ENCODE results near the gene CHST8.
"Not testable (repeated sequence)": the region's sequence is repeated elsewhere in the genome, so short reads cannot be mapped to it uniquely, and the experiment has no call there.

Gene CHST8

GRCh38 chr19:33689868-33690267 is 68.1 kb downstream of the CHST8 start:
- DNase-seq (ENCODE audit: extremely low spot score) = no peak
- POLR2A ChIA-PET = no interaction called here
- TF ChIP-seq FOXM1 (IDR thresholded peaks at IDR 0.05; ENCODE audit: borderline replicate concordance) (no peak), FOXA1 (IDR thresholded peaks at IDR 0.05) (no peak), ZNF384 (IDR thresholded peaks at IDR 0.05) (no peak), ELF4 (IDR thresholded peaks at IDR 0.05) (no peak), HDGF (IDR thresholded peaks at IDR 0.05; ENCODE audit: borderline replicate concordance) (no peak)
- CTCF ChIA-PET = no interaction called here

GRCh38 chr19:33690378-33691029 is 68.8 kb downstream of the CHST8 start:
- POLR2A ChIA-PET = no interaction called here
- TF ChIP-seq FOXK2 (IDR thresholded peaks at IDR 0.05) = no peak
- TF ChIP-seq LEF1 (IDR thresholded peaks at IDR 0.05; ENCODE audit: borderline replicate concordance) = no peak
- no peak for TF ChIP-seq ZNF384 (IDR thresholded peaks at IDR 0.05)
- no peak for TF ChIP-seq FOXA1 (IDR thresholded peaks at IDR 0.05)
- no peak for TF ChIP-seq L3MBTL2 (conservative IDR thresholded peaks at IDR 0.05)
- TF ChIP-seq ARNT (IDR thresholded peaks at IDR 0.05) = no peak
- TF ChIP-seq BHLHE40 (IDR thresholded peaks at IDR 0.05; ENCODE audit: borderline replicate concordance) = no peak
- TF ChIP-seq HDGF (IDR thresholded peaks at IDR 0.05; ENCODE audit: borderline replicate concordance) = no peak
- no peak for TF ChIP-seq NFRKB (IDR thresholded peaks at IDR 0.05)
- no peak for TF ChIP-seq SP1 (IDR thresholded peaks at IDR 0.05)
- no peak for TF ChIP-seq CTBP1 (IDR thresholded peaks at IDR 0.05; ENCODE audit: borderline replicate concordance)
- no peak for TF ChIP-seq TARDBP (IDR thresholded peaks at IDR 0.05)
- DNase-seq (ENCODE audit: extremely low spot score) = no peak
- CTCF ChIA-PET = no interaction called here

GRCh38 chr19:33691030-33691427 is 69.3 kb downstream of the CHST8 start:
- ChIA-PET CTCF (no interaction called here), POLR2A (no interaction called here)
- no peak for DNase-seq (ENCODE audit: extremely low spot score)
- TF ChIP-seq ZNF384 (IDR thresholded peaks at IDR 0.05) (no peak), ARNT (IDR thresholded peaks at IDR 0.05) (no peak), FOXM1 (IDR thresholded peaks at IDR 0.05; ENCODE audit: borderline replicate concordance) (no peak), SP1 (IDR thresholded peaks at IDR 0.05) (no peak), FOXA1 (IDR thresholded peaks at IDR 0.05) (no peak), ELF4 (IDR thresholded peaks at IDR 0.05) (no peak), TARDBP (IDR thresholded peaks at IDR 0.05) (no peak), CTBP1 (IDR thresholded peaks at IDR 0.05; ENCODE audit: borderline replicate concordance) (no peak), SUZ12 (IDR thresholded peaks at IDR 0.05) (no peak), HDGF (IDR thresholded peaks at IDR 0.05; ENCODE audit: borderline replicate concordance) (no peak), NFRKB (IDR thresholded peaks at IDR 0.05) (no peak), L3MBTL2 (conservative IDR thresholded peaks at IDR 0.05) (no peak)

GRCh38 chr19:33691736-33692135 is 70.0 kb downstream of the CHST8 start:
- no peak for TF ChIP-seq NFRKB (IDR thresholded peaks at IDR 0.05)
- TF ChIP-seq FOXM1 (IDR thresholded peaks at IDR 0.05; ENCODE audit: borderline replicate concordance) = no peak
- TF ChIP-seq FOXA1 (IDR thresholded peaks at IDR 0.05) = no peak
- TF ChIP-seq LEF1 (IDR thresholded peaks at IDR 0.05; ENCODE audit: borderline replicate concordance) = no peak
- no peak for TF ChIP-seq BHLHE40 (IDR thresholded peaks at IDR 0.05; ENCODE audit: borderline replicate concordance)
- no peak for TF ChIP-seq TARDBP (IDR thresholded peaks at IDR 0.05)
- no peak for TF ChIP-seq SUZ12 (IDR thresholded peaks at IDR 0.05)
- no peak for TF ChIP-seq SP1 (IDR thresholded peaks at IDR 0.05)
- no peak for TF ChIP-seq ARNT (IDR thresholded peaks at IDR 0.05)
- CTCF ChIA-PET = interaction anchor here (0.6 kb wide), 1 partner anchor 259 kb away, joined by 3 read pairs; no protein-coding TSS in a partner anchor
- POLR2A ChIA-PET = interaction anchor here (0.6 kb wide), 1 partner anchor 13 kb away, joined by 3 read pairs; no protein-coding TSS in a partner anchor
- no peak for DNase-seq (ENCODE audit: extremely low spot score)

- no peak for TF ChIP-seq FOXK2 (IDR thresholded peaks at IDR 0.05)
- TF ChIP-seq NFRKB (IDR thresholded peaks at IDR 0.05) = no peak
- TF ChIP-seq ARNT (IDR thresholded peaks at IDR 0.05) = no peak
- TF ChIP-seq FOXM1 (IDR thresholded peaks at IDR 0.05; ENCODE audit: borderline replicate concordance) = no peak
- no peak for TF ChIP-seq TARDBP (IDR thresholded peaks at IDR 0.05)
- no peak for TF ChIP-seq FOXA1 (IDR thresholded peaks at IDR 0.05)
- TF ChIP-seq SUZ12 (IDR thresholded peaks at IDR 0.05) = no peak
- TF ChIP-seq PKNOX1 (IDR thresholded peaks at IDR 0.05) = no peak
- TF ChIP-seq ZNF384 (IDR thresholded peaks at IDR 0.05) = no peak
- TF ChIP-seq L3MBTL2 (conservative IDR thresholded peaks at IDR 0.05) = no peak
- no peak for TF ChIP-seq CTBP1 (IDR thresholded peaks at IDR 0.05; ENCODE audit: borderline replicate concordance)
- TF ChIP-seq BHLHE40 (IDR thresholded peaks at IDR 0.05; ENCODE audit: borderline replicate concordance) = no peak
- TF ChIP-seq HDGF (IDR thresholded peaks at IDR 0.05; ENCODE audit: borderline replicate concordance) = no peak
- ChIA-PET CTCF (interaction anchor here (0.6 kb wide), 1 partner anchor 381 kb away, joined by 3 read pairs; no protein-coding TSS in a partner anchor), POLR2A (no interaction called here)
- no peak for DNase-seq (ENCODE audit: extremely low spot score)
Observed at GRCh38 chr19:33693678-33694077, 71.9 kb downstream of the CHST8 start.

- DNase-seq (ENCODE audit: extremely low spot score); POLR2A ChIA-PET: not testable (repeated sequence)
Observed at GRCh38 chr19:33695547-33695946, 73.8 kb downstream of the CHST8 start.

GRCh38 chr19:33697766-33698165 is 76.0 kb downstream of the CHST8 start:
- ChIA-PET POLR2A (no interaction called here), CTCF (no interaction called here)
- no peak for TF ChIP-seq L3MBTL2 (conservative IDR thresholded peaks at IDR 0.05)
- no peak for TF ChIP-seq CTBP1 (IDR thresholded peaks at IDR 0.05; ENCODE audit: borderline replicate concordance)
- no peak for TF ChIP-seq ARNT (IDR thresholded peaks at IDR 0.05)
- no peak for TF ChIP-seq HDGF (IDR thresholded peaks at IDR 0.05; ENCODE audit: borderline replicate concordance)
- no peak for TF ChIP-seq FOXK2 (IDR thresholded peaks at IDR 0.05)
- no peak for TF ChIP-seq NFRKB (IDR thresholded peaks at IDR 0.05)
- TF ChIP-seq ZNF384 (IDR thresholded peaks at IDR 0.05) = no peak
- TF ChIP-seq BHLHE40 (IDR thresholded peaks at IDR 0.05; ENCODE audit: borderline replicate concordance) = no peak
- no peak for TF ChIP-seq SP1 (IDR thresholded peaks at IDR 0.05)
- no peak for TF ChIP-seq LEF1 (IDR thresholded peaks at IDR 0.05; ENCODE audit: borderline replicate concordance)
- no peak for TF ChIP-seq SUZ12 (IDR thresholded peaks at IDR 0.05)
- TF ChIP-seq PKNOX1 (IDR thresholded peaks at IDR 0.05) = no peak
- no peak for TF ChIP-seq FOXA1 (IDR thresholded peaks at IDR 0.05)
- TF ChIP-seq FOXM1 (IDR thresholded peaks at IDR 0.05; ENCODE audit: borderline replicate concordance) = no peak
- TF ChIP-seq TARDBP (IDR thresholded peaks at IDR 0.05) = no peak
- TF ChIP-seq ELF4 (IDR thresholded peaks at IDR 0.05) = no peak
- no peak for DNase-seq (ENCODE audit: extremely low spot score)

More at GRCh38 chr19:33695547-33695946, 73.8 kb downstream of the CHST8 start:
- CTCF ChIA-PET = not testable (repeated sequence)
